HG03558 (cell line): Measurements from ENCODE around the gene PTGIS.
"Not testable (repeated sequence)": the region's sequence is repeated elsewhere in the genome, so short reads cannot be mapped to it uniquely, and the experiment has no call there.

Experiments used
- ATAC-seq: cut with Tn5 transposase; IDR thresholded peaks from one replicate; pipeline ENCODE4 v1.9.1; 2021; ENCODE audit warnings: moderate number of reproducible peaks; ENCODE audit not compliant: unreplicated experiment; ENCODE audit errors: extremely low read depth

PTGIS gene

GRCh38 chr20:49581482-49581881 lies 13.5 kb upstream of the PTGIS start:
- ATAC-seq, result no peak

GRCh38 chr20:49580813-49581174 lies 12.9 kb upstream of the PTGIS start:
- no peak for ATAC-seq

- no peak for ATAC-seq
Observed at GRCh38 chr20:49579874-49580812, 12.2 kb upstream of the PTGIS start.

- no peak for ATAC-seq
Observed at GRCh38 chr20:49579195-49579594, 11.3 kb upstream of the PTGIS start.

DNA sequence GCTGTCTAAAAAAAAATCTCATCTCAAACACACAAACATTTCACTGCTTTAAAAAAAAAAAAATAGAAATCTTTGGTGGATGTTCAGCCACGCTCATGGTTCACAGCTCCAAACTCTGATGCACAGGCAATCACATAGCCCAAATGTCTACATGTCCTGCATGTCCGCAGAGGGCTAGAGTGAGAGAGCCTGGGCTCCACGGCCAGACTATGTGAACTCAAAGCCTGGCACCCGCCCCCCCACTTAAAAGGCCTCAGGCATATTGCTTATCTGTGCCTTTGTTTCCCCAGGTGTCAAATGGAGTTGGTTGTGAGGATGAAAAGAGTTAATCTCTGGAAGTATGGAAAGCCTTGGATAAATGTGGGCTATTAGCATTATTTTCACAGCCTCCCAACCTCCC lies 10.5 kb upstream of the PTGIS start:
- no peak for ATAC-seq

DNA sequence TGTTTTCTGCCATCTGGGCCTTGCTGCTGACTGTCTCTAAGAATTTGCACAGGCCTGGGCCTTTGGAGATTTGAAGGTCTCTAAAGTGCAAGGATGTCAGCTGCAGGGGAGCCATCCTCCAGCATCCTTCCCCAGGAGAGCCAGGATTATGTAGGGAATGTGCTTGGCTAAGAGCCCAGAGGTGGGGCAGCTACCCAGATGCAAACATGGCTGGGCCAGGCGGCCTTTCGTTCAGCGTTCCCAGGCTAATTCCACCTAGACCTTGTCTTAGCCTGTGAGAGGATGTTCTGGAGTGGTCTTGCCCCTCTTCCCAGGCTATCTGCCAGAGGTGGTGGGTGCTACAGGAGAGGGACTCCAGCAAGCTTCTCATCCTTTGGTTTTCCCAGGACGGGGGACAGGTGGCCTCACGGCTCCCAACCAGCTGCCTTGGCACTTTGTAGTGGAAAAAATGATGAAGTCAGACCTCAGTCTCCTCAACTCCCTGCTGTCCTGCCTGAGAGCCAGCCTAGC lies 7.7 kb upstream of the PTGIS start:
- ATAC-seq, result no peak

- ATAC-seq, result no peak
Observed at GRCh38 chr20:49573900-49574416, 6.0 kb upstream of the PTGIS start.

DNA sequence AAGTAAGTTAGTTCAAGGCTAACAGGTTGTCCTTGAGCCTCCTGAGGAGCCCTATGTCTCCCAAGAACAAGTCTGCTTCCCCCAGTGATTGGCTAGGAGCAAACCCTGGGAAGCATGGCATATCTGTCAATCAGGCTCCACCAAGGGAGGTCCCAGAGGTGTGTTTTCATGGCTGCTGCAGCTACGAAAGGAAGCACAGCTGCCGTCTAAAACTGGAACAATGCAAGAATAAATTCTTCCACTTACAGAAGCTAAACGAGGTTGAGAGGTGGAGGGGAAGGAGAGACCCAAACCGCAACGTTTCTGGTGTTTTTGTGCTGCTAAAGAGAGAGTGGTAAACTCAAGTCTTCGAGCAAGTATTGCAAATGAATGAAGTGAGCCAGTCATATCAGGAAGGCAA lies 4.9 kb upstream of the PTGIS start:
- no peak for ATAC-seq

DNA sequence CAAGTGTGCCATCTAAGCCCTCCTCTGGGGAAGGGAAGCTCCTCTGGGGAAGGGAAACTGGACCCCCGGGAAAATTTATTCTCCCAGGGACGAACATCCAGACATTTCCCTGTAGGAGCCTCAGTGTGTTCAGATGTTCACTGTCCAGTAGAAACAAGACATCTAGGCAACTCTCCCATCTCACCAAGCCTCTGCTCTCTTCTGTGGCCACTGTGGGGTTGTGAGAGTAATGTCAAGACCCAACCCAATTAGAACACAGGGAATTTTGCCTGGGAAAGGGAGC lies 3.6 kb upstream of the PTGIS start:
- no peak for ATAC-seq

DNA sequence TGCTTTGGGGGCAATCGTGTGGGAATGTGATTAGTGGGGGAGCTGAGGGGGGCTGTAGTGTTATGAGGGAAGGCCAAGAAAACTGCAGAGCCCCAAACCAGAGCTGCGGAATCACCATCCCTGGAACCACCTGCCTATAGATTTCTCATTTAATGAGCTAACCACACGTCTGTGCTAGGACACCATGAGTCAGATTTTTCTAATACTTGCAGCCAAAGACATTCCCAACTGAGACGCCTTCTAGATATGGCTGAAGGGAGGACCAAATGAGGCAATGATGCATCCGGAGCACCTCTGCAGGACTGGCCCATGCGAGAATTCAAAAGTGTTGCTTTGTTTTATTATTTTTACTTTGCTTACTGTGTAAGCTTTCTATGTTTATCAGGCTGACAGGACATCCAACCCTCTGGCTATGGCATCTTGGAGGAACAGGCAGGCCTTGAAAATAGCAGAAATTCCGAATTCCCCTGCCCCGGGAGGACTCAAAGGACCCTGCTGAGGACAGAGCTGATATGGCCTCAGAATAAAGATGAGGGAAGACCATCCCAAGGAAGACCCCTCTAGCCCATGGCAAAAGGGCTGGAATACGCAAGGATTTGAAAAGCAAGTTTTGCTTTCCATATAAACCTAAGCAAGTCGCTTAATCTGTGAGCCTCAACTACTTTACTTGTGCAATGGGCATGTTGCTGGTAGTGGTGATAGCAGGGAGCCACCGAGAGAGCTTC lies 3.1 kb upstream of the PTGIS start:
- no peak for ATAC-seq

GRCh38 chr20:49570161-49570827 lies 2.4 kb upstream of the PTGIS start:
- no peak for ATAC-seq

- ATAC-seq, result no peak
Observed at GRCh38 chr20:49569411-49570115, 1.6 kb upstream of the PTGIS start.

DNA sequence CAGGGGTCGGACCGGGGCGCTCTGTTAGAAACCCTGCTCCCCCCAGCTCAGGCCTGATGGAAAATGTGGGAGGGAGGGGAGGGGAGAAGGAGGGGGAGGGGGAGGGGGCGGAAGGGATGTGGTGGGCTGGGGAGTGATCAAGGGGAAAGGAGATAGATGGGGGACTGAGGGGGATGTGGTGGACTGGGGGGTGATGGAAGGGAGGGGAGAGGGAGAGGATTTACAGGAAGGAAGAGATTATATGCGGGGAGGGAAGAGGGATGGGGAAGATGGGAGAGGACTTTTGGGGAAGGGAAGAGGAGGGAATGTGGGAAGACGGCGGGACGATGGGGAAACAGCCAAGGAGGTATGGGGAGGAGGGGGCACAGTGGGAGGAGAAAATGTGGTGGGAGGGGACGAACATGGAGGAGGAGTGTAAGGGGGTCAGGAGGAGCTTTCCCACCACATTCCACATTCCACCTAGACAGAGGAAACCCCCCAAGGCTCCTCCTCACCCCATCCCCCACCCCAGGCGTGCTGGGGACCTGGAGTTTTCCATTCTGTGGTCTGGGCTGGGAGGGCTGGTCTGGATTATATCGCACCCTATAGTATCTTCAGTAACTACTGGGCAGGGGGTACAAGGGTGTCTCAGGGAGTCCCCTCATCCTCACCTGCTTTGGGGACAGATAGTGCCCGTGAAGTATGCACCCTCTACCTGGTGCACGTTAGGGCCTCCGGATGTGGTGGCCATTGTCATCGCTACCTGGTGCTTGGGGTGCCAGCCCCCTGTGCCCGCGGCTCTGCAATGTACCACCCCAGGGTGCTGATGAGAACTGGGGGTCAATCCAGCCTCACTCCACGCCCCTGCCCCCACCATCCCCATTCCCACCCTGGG lies 578 bp upstream of the PTGIS start:
- ATAC-seq, result no peak

DNA sequence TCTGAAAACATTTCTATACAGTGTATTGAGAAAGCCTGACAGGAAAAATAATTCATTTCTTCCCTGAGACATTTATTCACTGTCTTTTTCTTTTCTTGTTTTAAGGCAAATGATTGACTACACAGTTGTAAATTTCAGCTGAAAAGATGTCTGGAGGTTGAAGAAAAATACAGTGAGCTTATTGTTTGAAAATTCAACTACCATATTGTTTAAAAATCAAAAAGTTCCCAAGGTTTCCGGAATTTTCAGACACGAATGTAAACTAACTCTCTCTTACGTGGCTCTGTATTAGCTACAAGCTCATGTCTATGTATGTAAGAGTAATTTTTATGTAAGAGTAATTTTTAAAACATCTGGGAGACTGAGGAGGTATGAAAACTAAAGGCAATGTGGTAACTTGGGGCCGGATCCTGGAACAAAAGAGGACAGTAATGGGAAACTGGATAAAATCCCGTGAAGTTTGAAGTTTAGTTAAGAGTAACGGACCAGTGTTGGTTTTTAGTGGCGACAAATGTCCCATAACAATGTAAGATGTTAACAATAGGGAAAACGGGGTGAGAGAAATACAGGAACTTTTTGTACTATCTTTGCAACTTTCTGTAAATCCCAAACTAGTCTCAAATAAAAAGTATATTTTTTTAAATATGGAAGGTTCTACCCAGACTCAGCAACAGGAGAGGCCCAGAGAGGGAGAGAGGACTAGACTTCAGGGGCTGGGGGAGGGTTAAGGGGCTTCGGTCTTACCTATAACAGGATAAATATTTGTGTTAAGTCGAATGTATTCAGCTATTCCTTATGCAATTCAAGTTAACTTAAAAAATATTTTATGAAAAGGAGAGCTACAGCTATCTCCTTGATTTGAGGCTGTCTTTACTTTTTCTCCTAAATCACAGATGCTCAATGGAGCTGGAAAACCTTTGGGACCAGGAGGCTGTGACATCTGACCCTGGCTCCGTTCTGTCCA lies 1.3 kb downstream of the PTGIS start:
- ATAC-seq, result no peak

DNA sequence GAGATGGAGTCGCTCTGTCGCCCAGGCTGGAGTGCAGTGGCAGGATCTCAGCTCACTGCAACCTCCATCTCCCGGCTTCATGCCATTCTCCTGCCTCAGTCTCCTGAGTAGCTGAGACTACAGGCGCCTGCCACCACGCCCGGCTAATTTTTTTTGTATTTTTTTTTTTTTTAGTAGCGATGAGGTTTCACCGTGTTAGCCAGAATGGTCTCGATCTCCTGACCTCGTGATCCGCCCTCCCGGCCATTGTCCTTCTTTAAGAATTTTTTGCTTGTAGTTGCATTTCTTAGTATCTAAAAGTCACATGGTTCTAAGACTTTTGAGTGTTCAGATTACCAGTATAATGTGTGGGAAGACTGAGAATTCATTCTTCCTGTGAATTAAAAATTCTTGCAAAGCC lies 2.9 kb downstream of the PTGIS start:
- not testable (repeated sequence) for ATAC-seq

DNA sequence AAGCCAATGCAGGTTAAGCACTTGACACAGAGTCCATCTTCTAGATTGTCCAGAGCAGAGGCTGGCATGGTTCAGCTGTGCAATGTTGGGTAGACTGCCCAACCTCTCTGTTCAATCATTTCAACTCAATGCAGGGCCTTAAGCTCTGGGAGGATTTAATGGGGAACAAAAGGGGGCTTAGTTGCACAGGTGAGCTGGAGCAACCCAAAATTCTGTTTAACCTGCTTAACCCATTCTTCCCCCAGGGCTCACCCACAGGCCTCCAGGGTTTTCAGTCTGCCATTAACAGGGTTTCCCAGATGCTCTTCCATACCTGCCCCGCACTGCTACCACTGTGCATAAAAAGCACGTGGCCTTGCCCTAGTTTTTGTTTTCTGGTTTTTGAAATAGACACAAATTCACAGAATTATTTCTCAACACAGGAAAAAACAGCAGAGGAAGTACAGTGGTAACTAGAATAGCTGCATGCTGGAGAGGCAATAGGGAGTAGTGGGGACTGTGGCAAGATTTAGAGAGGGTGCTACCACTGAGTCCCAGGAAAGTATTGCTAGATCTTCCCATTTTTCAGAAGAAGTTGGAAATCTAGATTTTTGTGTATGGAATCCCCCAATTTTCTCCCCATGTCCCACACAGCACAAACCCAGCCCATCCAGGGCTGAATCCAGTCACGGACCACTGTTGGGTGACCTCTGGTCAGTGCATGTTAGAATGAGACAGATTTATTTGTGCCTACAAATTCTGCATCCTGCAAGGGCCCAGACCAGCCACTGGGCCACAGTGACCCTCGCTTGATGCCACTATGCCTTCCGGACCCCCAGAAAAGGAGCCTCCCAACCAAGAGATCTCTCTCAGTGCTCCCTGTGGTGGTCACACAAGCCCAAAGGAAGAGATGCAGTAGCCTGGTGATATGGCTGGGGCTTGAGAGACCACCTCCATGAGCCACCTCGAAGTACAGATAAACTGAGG lies 4.6 kb downstream of the PTGIS start:
- ATAC-seq, result no peak
